LNCAP (cell line): ENCODE results near the gene UNC13D.

Experiments
- TF ChIP-seq, protein P1 (sequence below): fragments of 450-650 bp; IDR thresholded peaks from 2 replicates; pipeline ENCODE4 v1.5.1; 2017; ENCODE audit warnings: mild to moderate bottlenecking

UNC13D gene

GRCh38 chr17:75853433-75853832, 9.2 kb upstream of the UNC13D start:
- TF ChIP-seq, protein P1, sequence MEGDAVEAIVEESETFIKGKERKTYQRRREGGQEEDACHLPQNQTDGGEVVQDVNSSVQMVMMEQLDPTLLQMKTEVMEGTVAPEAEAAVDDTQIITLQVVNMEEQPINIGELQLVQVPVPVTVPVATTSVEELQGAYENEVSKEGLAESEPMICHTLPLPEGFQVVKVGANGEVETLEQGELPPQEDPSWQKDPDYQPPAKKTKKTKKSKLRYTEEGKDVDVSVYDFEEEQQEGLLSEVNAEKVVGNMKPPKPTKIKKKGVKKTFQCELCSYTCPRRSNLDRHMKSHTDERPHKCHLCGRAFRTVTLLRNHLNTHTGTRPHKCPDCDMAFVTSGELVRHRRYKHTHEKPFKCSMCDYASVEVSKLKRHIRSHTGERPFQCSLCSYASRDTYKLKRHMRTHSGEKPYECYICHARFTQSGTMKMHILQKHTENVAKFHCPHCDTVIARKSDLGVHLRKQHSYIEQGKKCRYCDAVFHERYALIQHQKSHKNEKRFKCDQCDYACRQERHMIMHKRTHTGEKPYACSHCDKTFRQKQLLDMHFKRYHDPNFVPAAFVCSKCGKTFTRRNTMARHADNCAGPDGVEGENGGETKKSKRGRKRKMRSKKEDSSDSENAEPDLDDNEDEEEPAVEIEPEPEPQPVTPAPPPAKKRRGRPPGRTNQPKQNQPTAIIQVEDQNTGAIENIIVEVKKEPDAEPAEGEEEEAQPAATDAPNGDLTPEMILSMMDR: no peak

DNA sequence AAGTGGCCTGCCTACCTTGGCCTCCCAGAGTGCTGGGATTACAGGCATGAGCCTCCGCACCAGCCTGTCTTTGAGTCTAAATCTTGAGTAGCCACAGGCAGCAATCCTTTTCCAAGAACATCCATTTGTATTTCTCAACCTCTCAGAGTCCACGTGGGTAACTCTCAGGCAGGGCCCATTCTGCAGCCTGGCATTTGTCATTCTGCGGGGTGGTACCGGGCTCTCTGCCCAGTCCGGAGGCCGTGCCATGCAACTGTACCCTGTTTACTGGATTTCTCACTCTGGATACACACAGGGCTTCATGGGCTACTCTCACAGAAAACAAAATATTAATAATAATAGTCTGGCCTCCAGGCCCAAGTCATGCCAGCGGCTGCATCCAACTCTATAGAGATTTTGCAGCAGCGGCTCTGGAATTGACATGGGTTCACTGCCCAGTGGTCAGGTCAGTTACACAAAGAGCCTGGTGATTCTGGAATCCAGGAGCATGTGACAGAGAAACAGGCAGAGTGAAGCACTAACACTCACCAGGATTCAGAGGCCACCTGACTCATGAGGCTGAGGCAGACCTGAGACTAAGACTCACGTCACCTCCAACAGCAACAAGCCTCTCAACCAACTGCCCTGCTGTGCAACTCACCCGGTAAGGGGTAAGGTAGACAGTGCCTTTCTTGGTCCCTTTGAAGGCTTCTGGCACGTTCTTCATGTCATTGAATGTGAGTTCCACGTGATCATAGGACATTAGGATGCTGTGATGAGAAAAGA, 6.9 kb upstream of the UNC13D start:
- TF ChIP-seq, protein P1: no peak

GRCh38 chr17:75849724-75850123, 5.5 kb upstream of the UNC13D start:
- TF ChIP-seq, protein P1: no peak

DNA sequence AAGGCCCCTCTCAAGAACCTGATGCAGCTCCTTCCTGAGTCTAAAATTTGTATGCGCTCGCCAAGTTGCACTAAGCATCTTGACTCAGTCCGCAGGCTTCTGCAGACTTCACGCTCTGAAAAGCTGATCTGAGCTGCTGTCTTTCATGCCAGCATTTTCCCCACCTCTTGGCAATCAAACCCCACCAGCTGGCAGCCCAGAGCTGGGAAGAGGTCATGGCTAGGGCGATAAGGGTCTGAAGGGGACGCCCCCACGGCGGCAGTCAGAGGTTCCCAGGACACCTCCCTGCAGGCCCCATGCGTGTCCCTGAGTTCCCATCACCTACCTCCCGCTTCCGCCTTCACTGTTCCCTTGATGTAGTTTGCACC, 5.1 kb upstream of the UNC13D start:
- TF ChIP-seq, protein P1: no peak

- TF ChIP-seq, protein P1: peak; percentile 89
These were observed 4.5 kb upstream of the UNC13D start for GRCh38 chr17:75848523-75849278.

DNA sequence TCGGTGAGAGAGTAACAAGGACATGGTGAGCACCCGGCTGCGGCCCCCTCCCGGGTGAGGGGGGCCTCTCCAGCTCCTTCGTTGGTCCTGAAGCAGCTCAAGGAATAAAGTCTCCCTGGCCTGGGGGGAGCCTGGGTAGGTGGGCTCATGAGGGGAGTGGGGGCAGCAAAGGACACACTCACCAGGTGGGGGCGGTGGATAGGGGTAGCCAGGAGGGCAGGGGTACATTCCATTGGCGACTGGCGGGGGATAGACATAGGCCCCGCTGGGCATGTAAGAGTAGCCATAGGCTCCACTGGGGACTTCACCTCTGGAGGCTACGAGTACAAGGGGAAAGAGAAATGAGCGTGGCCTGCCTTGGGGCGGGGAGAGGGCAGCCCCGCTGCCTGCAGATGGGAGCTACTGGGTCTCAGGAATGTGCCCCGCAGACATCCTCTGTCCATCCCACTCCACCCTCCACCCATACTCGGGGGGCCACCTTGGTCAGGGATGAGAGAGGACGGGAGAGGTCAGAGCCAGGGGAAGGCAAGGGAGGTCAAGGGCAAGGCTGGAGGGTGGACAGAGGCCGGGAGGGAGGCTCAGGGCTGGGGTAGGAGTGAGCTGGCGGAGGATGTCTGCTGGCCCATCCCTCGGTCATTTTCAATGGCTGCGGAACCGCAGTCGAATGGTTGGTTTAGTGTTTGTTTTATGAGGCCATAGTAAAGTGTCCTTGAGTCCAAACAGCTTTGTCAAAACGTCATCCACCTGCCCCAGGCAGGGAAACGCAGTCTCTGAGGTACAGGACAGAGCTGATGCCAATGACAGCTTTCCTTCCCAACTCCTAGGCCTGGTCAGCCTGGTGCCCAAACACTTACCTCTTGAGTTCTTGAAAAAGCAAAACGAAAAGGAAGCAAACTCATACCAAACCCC, 3.7 kb upstream of the UNC13D start:
- TF ChIP-seq, protein P1: no peak
